Lung (tissue), 12 donors: ENCODE measurements around the gene CHRNB4. TPM values are rescaled to one million over a fixed set of nuclear protein-coding genes. Genes with fewer than 3 reads are reported as not detected.

Experiments used
- ATAC-seq: fragments of 200-7000 bp; cut with Tn5 transposase; one replicate; pipeline ENCODE4 v1.9.1; 2020; ENCODE audit warnings: moderate number of reproducible peaks; ENCODE audit not compliant: insufficient read depth, low FRiP score
- DNase-seq, 3 donors: peaks; one replicate each; pipeline ENCODE4 v3.0.0-alpha.2; 2013 to 2017
- H3K27ac ChIP-seq, 2 donors: one replicate each; pipeline ENCODE4 v1.5.1; 2013; ENCODE audit warnings: mild to moderate bottlenecking in 2 of 2, moderate library complexity in 2 of 2, control low read depth in 1 of 2, inconsistent platforms in 1 of 2, low read depth in 1 of 2, low read length in 1 of 2
- H3K27me3 ChIP-seq, 3 donors: one replicate each; pipeline ENCODE4 v1.5.1; 2013; ENCODE audit warnings: low read length in 2 of 3; ENCODE audit not compliant: control insufficient read depth in 3 of 3, insufficient read depth in 3 of 3
- H3K36me3 ChIP-seq, 4 donors: one replicate each; pipeline ENCODE4 v1.5.1; 2013; ENCODE audit warnings: low read length in 4 of 4, mild to moderate bottlenecking in 1 of 4, moderate library complexity in 1 of 4; ENCODE audit not compliant: control insufficient read depth in 4 of 4, insufficient read depth in 4 of 4
- H3K4me1 ChIP-seq, 5 donors: one replicate each; pipeline ENCODE4 v1.5.1; 2013; ENCODE audit warnings: low read length in 5 of 5, mild to moderate bottlenecking in 2 of 5, moderate library complexity in 1 of 5; ENCODE audit not compliant: control insufficient read depth in 5 of 5, insufficient read depth in 5 of 5
- H3K4me3 ChIP-seq: one replicate; pipeline ENCODE4 v1.5.1; 2013; ENCODE audit warnings: mild to moderate bottlenecking, control low read depth, moderate library complexity
- H3K9ac ChIP-seq, 2 donors: one replicate each; pipeline ENCODE4 v1.5.1; 2013; ENCODE audit warnings: low read length in 2 of 2, control low read depth in 1 of 2; ENCODE audit not compliant: insufficient read depth in 1 of 2
- H3K9me3 ChIP-seq, 4 donors: one replicate each; pipeline ENCODE4 v1.5.1; 2013; ENCODE audit warnings: low read length in 3 of 4, mild to moderate bottlenecking in 1 of 4, moderate library complexity in 1 of 4; ENCODE audit not compliant: control insufficient read depth in 4 of 4, insufficient read depth in 3 of 4
- CTCF ChIP-seq: IDR thresholded peaks from 2 replicates; pipeline ENCODE4 v1.5.1; 2012; ENCODE audit warnings: mild to moderate bottlenecking; ENCODE audit errors: control extremely low read depth, extremely low read depth
- WGBS, 2 donors: extraction: QIAGEN DNeasy Blood & Tissue Kit; methylation state at CpG; one replicate each; pipeline ENCODE4 v1.1.7; 2013; 5-methylcytosine and 5-hydroxymethylcytosine counted together
- polyA plus RNA-seq, 2 donors: library from polyadenylated mRNA; stranded (reverse); fragments of 200-250 nt; gene quantifications; one replicate each; pipeline ENCODE4 v1.2.1, GENCODE V29; 2013
- total RNA-seq, 2 donors: library from RNA; depleted of rRNA in 1 of 2; stranded (reverse); fragments of >200 nt in 1 of 2; gene quantifications; one replicate each; pipeline ENCODE4 v1.2.1, GENCODE V29; 2014 to 2021
- donor health status: control.
- donor health status: control.
- donor health status: Bipolar disorder and iron deficiency.
- donor health status: healthy.
- donor health status: DM: yes; HTN: yes; CAD: no.

CHRNB4 gene
- total and polyA plus RNA-seq, 4 donors = 0.05 TPM; not detected in 3

- peaks cover 0 to 3% (median 0%) of the 10 kb centered on the region in 3 donors for H3K27me3 ChIP-seq
These were observed 5.7 kb downstream of the CHRNB4 start for GRCh38 chr15:78635346-78635745.

DNA sequence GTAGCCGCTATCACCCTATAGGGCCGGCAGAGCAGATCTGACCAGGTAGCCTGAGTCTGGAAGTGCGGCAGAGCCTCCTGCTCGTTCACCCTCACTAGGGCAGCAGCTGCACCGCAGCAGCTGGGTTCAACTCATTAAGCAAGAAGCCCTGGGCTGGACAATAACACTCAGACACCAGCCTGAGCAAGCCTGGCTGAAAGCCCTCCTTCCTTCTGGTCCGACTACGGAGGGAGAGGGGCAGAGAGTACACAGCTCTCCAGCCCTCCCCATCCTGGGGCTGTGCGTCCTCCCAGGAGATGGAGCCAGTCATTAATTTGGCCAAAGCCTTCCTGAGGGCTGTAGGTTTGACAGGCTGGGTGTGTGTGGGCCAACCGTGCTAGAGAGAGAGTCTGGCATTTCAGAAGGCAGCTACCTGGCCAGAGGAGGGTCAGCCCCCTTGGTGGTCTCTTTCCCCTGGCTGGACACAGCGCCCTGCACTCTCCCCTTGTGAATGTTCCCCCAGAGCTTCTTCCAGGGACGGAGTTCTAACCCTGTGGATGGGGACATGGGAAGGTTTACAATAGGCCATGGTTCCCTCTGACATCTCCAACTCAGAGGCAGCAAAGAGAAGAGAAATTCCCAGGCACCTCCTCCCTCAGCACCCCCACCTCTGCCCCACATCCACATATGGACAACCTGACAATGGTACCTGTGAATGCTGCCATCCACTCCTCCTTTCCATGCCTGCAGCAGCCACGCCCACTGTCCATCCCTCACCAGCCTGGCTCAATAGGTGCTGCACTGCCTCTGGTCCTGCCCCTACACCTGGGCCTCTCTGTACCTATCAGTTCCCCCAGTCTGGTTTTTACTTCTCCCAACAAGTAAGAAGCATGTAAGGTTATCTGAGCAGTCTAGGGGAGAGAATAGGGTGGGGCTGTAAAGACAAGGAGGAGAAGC lies 6.5 kb downstream of the CHRNB4 start:
- DNase-seq (no peak), ATAC-seq (no peak)
- TF ChIP-seq CTCF = no peak
- H3K9me3 ChIP-seq = peaks cover 0 to 8% (median 3%) of the 10 kb centered on the region in 4 donors
- no peaks in the 10 kb centered on the region for H3K36me3 ChIP-seq
- no peak overlapping the region for H3K9ac ChIP-seq
- no peak overlapping the region for H3K27ac ChIP-seq
- H3K4me1 ChIP-seq = no peaks in the 10 kb centered on the region
- H3K27me3 ChIP-seq = no peaks in the 10 kb centered on the region
- WGBS, 2 donors = 83 to 91% methylated on average over 12 of the region's 12 CpGs
- H3K4me3 ChIP-seq = no peak overlapping the region

More at GRCh38 chr15:78635346-78635745, 5.7 kb downstream of the CHRNB4 start:
- H3K9ac ChIP-seq = no peak overlapping the region
- WGBS, 2 donors = 83 to 91% methylated on average over 10 of the region's 10 CpGs
- TF ChIP-seq CTCF = no peak
- no peak overlapping the region for H3K4me3 ChIP-seq
- H3K4me1 ChIP-seq = peaks cover 0 to under 1% (median 0%) of the 10 kb centered on the region in 5 donors
- ATAC-seq = no peak
- peaks cover 0 to 8% (median 3%) of the 10 kb centered on the region in 4 donors for H3K9me3 ChIP-seq
- H3K27ac ChIP-seq = no peak overlapping the region
- DNase-seq = no peak
- H3K36me3 ChIP-seq = no peaks in the 10 kb centered on the region

DNA sequence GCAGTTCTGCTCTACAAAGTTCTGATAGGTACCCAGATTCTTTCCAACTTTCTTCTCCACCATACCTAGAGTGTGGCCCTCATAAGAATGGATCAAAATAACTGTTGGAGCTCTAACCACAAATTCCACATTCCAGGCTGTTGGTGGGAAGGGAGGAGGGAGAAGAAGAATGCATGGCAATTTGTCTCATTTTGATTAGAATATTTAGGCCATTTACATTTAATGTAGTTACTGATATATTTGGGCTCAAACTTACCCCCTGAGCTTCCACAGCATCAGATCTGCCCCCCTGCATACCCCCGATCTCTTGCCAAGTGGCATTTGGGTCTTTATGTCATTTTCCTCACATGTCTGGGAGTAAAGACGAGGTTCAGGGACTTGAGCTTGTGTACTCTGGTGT lies 7.7 kb downstream of the CHRNB4 start:
- H3K36me3 ChIP-seq = no peaks in the 10 kb centered on the region
- DNase-seq (no peak), ATAC-seq (no peak)
- TF ChIP-seq CTCF = no peak
- 90 to 92% methylated on average over 2 of the region's 2 CpGs for WGBS, 2 donors
- no peak overlapping the region for H3K27ac ChIP-seq
- peaks cover 0 to 10% (median 3%) of the 10 kb centered on the region in 4 donors for H3K9me3 ChIP-seq
- H3K9ac ChIP-seq = no peak overlapping the region
- H3K4me1 ChIP-seq = no peaks in the 10 kb centered on the region
- peaks cover 0 to 6% (median 0%) of the 10 kb centered on the region in 3 donors for H3K27me3 ChIP-seq
- no peak overlapping the region for H3K4me3 ChIP-seq
